Esophagus muscularis mucosa (tissue), 3 donors: Measurements from ENCODE around the gene INO80D.

Experiments
- POLR2A ChIP-seq: fragments of 450-650 bp; IDR thresholded peaks from one replicate; pipeline ENCODE4 v1.6.1; 2017; ENCODE audit warnings: antibody characterized with exemption, moderate library complexity, mild to moderate bottlenecking, low read depth
- TF ChIP-seq, protein P1 (sequence below), 3 experiments: fragments of 200-600 bp in 2 of 3; fragments of 450-650 bp in 1 of 3; sonication (generic) in 2 of 3; IDR thresholded peaks; one replicate each; pipeline ENCODE4 v1.5.1; 2017 to 2019; ENCODE audit warnings: antibody characterized with exemption in 3 of 3, mild to moderate bottlenecking in 2 of 3, moderate library complexity in 1 of 3

DNA sequence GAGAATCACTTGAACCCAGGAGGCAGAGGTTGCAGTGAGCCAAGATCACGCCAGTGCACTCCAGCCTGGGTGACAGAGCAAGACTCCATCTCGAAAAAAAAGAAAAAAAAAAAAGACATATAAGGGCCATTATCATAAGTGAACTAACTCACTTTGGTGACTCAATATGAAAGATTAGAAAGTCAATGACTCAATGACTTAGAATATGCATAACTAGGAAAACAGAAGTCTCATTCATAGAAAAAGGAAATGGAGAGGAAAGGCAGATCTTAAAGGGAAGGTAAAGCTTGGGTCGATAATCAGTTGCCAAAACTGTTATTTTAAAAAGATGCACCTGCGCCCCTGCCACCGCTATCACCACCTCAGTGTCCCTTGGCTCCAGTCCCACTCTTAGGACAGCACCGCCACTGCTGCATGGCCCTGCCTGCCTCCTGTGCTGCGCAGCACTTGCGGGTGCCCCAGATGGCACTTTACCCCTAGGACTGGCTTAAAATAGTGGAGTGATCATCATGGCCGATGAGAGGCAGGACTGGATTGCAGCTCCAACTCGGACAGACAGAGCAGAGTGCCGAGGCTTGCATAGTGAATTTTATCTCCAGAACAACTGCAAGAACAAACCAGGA, 54.7 kb downstream of the INO80D start:
- TF ChIP-seq POLR2A = no peak
- TF ChIP-seq, protein P1, sequence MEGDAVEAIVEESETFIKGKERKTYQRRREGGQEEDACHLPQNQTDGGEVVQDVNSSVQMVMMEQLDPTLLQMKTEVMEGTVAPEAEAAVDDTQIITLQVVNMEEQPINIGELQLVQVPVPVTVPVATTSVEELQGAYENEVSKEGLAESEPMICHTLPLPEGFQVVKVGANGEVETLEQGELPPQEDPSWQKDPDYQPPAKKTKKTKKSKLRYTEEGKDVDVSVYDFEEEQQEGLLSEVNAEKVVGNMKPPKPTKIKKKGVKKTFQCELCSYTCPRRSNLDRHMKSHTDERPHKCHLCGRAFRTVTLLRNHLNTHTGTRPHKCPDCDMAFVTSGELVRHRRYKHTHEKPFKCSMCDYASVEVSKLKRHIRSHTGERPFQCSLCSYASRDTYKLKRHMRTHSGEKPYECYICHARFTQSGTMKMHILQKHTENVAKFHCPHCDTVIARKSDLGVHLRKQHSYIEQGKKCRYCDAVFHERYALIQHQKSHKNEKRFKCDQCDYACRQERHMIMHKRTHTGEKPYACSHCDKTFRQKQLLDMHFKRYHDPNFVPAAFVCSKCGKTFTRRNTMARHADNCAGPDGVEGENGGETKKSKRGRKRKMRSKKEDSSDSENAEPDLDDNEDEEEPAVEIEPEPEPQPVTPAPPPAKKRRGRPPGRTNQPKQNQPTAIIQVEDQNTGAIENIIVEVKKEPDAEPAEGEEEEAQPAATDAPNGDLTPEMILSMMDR (IDR thresholded peaks at IDR 0.05) = no peak
